Measurements from ENCODE around the gene GPR137B. TPM values are rescaled to one million over a fixed set of nuclear protein-coding genes. Genes with fewer than 3 reads are reported as not detected.

The GPR137B gene
- total and polyA plus RNA-seq, 2 donors = 4.2 to 15.7 TPM

- no peaks in the 10 kb centered on the region for H3K4me1 ChIP-seq (ENCODE audit: control insufficient read depth in 2 of 2, insufficient read depth in 2 of 2, low read length in 2 of 2)
- H3K4me3 ChIP-seq (ENCODE audit: low read length in 2 of 2) = no peak overlapping the region
- peaks cover 0 to 2% of the 10 kb centered on the region in 2 donors for H3K36me3 ChIP-seq (ENCODE audit: control insufficient read depth in 2 of 2, insufficient read depth in 2 of 2, low read length in 1 of 2)
- no peak for DNase-seq (ENCODE audit: low read depth in 6 of 9, low spot score in 9 of 9)
- no peak overlapping the region for H3K27ac ChIP-seq (ENCODE audit: low read depth in 1 of 2, low read length in 1 of 2)
- no peaks in the 10 kb centered on the region for H3K9me3 ChIP-seq (ENCODE audit: control insufficient read depth in 2 of 2, insufficient read depth in 1 of 2, low read length in 1 of 2)
- 98% methylated on average over 3 of the region's 3 CpGs for WGBS
- H3K27me3 ChIP-seq (ENCODE audit: control insufficient read depth in 2 of 2, insufficient read depth in 1 of 2, low read length in 1 of 2) = no peaks in the 10 kb centered on the region
Observed at GRCh38 chr1:236247286-236247685, 104.9 kb downstream of the GPR137B start.

DNA sequence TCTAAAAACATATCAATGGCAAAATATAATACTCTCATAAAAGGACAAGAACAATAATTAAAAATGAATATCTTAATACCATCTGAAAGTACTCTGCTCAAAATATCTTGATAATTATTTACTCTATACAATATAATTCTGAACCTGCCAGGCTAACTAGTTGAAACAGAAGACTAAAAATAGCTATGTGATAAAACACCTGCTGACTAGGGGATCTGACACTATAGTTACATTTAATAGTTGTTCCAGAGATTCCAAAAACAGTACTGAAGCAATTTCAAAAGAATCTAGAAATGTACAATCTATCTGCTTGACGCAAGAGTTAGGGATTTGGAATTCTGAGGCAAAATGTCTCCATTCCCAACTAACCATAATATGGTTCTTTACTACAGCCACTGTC, 109.2 kb downstream of the GPR137B start:
- Histone ChIP-seq H3K27me3 (ENCODE audit: control insufficient read depth in 2 of 2, insufficient read depth in 1 of 2, low read length in 1 of 2) (no peaks in the 10 kb centered on the region), H3K27ac (ENCODE audit: low read depth in 1 of 2, low read length in 1 of 2) (no peak overlapping the region), H3K9me3 (ENCODE audit: control insufficient read depth in 2 of 2, insufficient read depth in 1 of 2, low read length in 1 of 2) (no peaks in the 10 kb centered on the region), H3K4me1 (ENCODE audit: control insufficient read depth in 2 of 2, insufficient read depth in 2 of 2, low read length in 2 of 2) (no peaks in the 10 kb centered on the region), H3K36me3 (ENCODE audit: control insufficient read depth in 2 of 2, insufficient read depth in 2 of 2, low read length in 1 of 2) (no peaks in the 10 kb centered on the region), H3K4me3 (ENCODE audit: low read length in 2 of 2) (no peak overlapping the region)
- DNase-seq (ENCODE audit: low read depth in 6 of 9, low spot score in 9 of 9) = no peak
- WGBS = 100% methylated on average over 1 of the region's 1 CpG

DNA sequence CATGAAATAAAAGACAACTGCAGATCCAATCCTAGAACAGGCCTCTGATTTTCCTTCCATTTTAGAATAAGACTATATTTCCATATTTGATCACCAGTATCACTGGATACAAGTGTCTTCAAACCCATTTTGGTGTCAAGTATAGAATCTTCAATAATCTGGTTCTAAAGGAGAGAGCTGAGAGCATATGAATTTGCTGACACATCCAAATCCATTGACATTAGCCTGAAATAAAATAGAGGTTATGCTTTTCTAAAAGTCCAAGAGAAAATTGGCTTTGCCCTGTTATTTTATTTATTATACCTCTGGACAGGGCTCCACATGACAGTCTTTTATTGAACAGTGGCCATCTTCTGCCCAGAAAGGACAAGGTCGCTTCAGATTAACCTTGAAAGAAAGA, 110.8 kb downstream of the GPR137B start:
- Histone ChIP-seq H3K4me3 (ENCODE audit: low read length in 2 of 2) (no peak overlapping the region), H3K36me3 (ENCODE audit: control insufficient read depth in 2 of 2, insufficient read depth in 2 of 2, low read length in 1 of 2) (no peaks in the 10 kb centered on the region), H3K9me3 (ENCODE audit: control insufficient read depth in 2 of 2, insufficient read depth in 1 of 2, low read length in 1 of 2) (no peaks in the 10 kb centered on the region), H3K27ac (ENCODE audit: low read depth in 1 of 2, low read length in 1 of 2) (no peak overlapping the region), H3K4me1 (ENCODE audit: control insufficient read depth in 2 of 2, insufficient read depth in 2 of 2, low read length in 2 of 2) (no peaks in the 10 kb centered on the region), H3K27me3 (ENCODE audit: control insufficient read depth in 2 of 2, insufficient read depth in 1 of 2, low read length in 1 of 2) (no peaks in the 10 kb centered on the region)
- WGBS = 99% methylated on average over 1 of the region's 1 CpG
- no peak for DNase-seq (ENCODE audit: low read depth in 6 of 9, low spot score in 9 of 9)

- Histone ChIP-seq H3K4me1 (ENCODE audit: control insufficient read depth in 2 of 2, insufficient read depth in 2 of 2, low read length in 2 of 2) (no peaks in the 10 kb centered on the region), H3K27me3 (ENCODE audit: control insufficient read depth in 2 of 2, insufficient read depth in 1 of 2, low read length in 1 of 2) (no peaks in the 10 kb centered on the region), H3K4me3 (ENCODE audit: low read length in 2 of 2) (no peak overlapping the region), H3K9me3 (ENCODE audit: control insufficient read depth in 2 of 2, insufficient read depth in 1 of 2, low read length in 1 of 2) (peaks cover 0 to 3% of the 10 kb centered on the region in 2 donors), H3K27ac (ENCODE audit: low read depth in 1 of 2, low read length in 1 of 2) (no peak overlapping the region), H3K36me3 (ENCODE audit: control insufficient read depth in 2 of 2, insufficient read depth in 2 of 2, low read length in 1 of 2) (no peaks in the 10 kb centered on the region)
- 98% methylated on average over 4 of the region's 4 CpGs for WGBS
- DNase-seq (ENCODE audit: low read depth in 6 of 9, low spot score in 9 of 9) = no peak
Observed at GRCh38 chr1:236253918-236254637, 111.7 kb downstream of the GPR137B start.

DNA sequence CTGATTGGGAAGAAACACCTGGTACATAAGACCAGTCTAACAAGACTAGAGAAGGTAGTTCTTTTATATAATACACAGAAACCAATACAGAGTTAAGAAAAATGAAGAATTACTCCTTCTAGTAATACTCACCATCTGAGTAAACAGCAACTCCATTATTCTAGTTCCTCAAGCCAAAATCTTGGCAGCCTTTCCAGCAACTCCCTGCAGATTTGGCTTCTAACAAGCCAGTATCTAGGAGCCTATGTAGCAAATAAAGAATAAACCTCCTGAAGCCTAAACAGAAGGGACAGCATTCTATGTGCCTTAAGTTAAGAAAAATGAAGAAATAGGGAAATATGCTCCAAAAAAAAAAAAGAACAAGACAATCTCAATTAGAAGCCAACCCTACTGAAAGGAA, 114.9 kb downstream of the GPR137B start:
- Histone ChIP-seq H3K9me3 (ENCODE audit: control insufficient read depth in 2 of 2, insufficient read depth in 1 of 2, low read length in 1 of 2) (peaks cover 0 to 6% of the 10 kb centered on the region in 2 donors), H3K27ac (ENCODE audit: low read depth in 1 of 2, low read length in 1 of 2) (no peak overlapping the region), H3K27me3 (ENCODE audit: control insufficient read depth in 2 of 2, insufficient read depth in 1 of 2, low read length in 1 of 2) (no peaks in the 10 kb centered on the region), H3K36me3 (ENCODE audit: control insufficient read depth in 2 of 2, insufficient read depth in 2 of 2, low read length in 1 of 2) (no peaks in the 10 kb centered on the region), H3K4me3 (ENCODE audit: low read length in 2 of 2) (no peak overlapping the region), H3K4me1 (ENCODE audit: control insufficient read depth in 2 of 2, insufficient read depth in 2 of 2, low read length in 2 of 2) (no peaks in the 10 kb centered on the region)
- DNase-seq (ENCODE audit: low read depth in 6 of 9, low spot score in 9 of 9) = no peak

DNA sequence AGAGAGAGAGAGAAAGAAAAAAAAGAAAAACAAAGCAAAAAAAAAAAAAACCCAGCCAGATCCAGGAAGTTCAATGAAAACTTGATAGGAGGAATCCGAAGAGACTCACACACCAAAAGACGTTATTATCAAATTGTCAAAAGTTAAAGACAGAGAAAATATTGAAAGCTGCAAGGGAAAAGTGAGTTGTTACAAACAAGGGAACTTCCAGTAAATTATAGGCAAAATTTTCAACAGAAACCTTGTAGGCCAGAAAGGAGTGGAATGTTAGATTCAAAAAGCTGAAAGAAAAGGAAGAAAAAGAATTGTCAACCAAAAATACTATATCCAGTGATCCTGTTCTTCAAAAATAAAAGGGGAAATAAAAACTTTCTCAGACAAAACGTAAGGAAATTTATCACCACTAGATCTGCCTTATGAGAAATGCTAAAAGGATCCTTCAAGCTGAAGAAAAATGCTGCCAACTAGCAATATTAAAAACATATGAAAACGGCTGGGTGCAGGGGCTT, 115.8 kb downstream of the GPR137B start:
- no peak for DNase-seq (ENCODE audit: low read depth in 6 of 9, low spot score in 9 of 9)
- peaks cover 0 to 6% of the 10 kb centered on the region in 2 donors for H3K9me3 ChIP-seq (ENCODE audit: control insufficient read depth in 2 of 2, insufficient read depth in 1 of 2, low read length in 1 of 2)
- H3K4me3 ChIP-seq (ENCODE audit: low read length in 2 of 2) = no peak overlapping the region
- peaks cover 0 to 4% of the 10 kb centered on the region in 2 donors for H3K36me3 ChIP-seq (ENCODE audit: control insufficient read depth in 2 of 2, insufficient read depth in 2 of 2, low read length in 1 of 2)
- no peak overlapping the region for H3K27ac ChIP-seq (ENCODE audit: low read depth in 1 of 2, low read length in 1 of 2)
- 98% methylated on average over 4 of the region's 4 CpGs for WGBS
- H3K4me1 ChIP-seq (ENCODE audit: control insufficient read depth in 2 of 2, insufficient read depth in 2 of 2, low read length in 2 of 2) = no peaks in the 10 kb centered on the region
- no peaks in the 10 kb centered on the region for H3K27me3 ChIP-seq (ENCODE audit: control insufficient read depth in 2 of 2, insufficient read depth in 1 of 2, low read length in 1 of 2)

Other genes starting within 250 kb of the GPR137B start
- gene NID1, start 77.4 kb upstream of the GPR137B start, total RNA-seq = 4.6 TPM
- 10.9 TPM for gene NID1, start 77.4 kb upstream of the GPR137B start, polyA plus RNA-seq
- 4.3 TPM for gene ERO1B, start 139.4 kb downstream of the GPR137B start, total RNA-seq
- gene ERO1B, start 139.4 kb downstream of the GPR137B start, polyA plus RNA-seq = 14.2 TPM